PFSK-1 (cell line): ENCODE data around the gene MEGF11.

Source experiments
- REST ChIP-seq, 2 experiments: IDR thresholded peaks; 2 replicates each; pipeline versions ENCODE4 v1.6.1 to v1.8.0; 2011 to 2012; ENCODE audit warnings: low read depth in 2 of 2, low read length in 2 of 2, control low read depth in 1 of 2, inconsistent platforms in 1 of 2, mild to moderate bottlenecking in 1 of 2, moderate library complexity in 1 of 2; ENCODE audit not compliant: insufficient read depth in 1 of 2
- SIN3A ChIP-seq: IDR thresholded peaks from 2 replicates; pipeline ENCODE4 v1.6.1; 2012; ENCODE audit warnings: mild to moderate bottlenecking, low read length, moderate library complexity, borderline replicate concordance; ENCODE audit not compliant: insufficient read depth
- TAF1 ChIP-seq: IDR thresholded peaks from 2 replicates; pipeline ENCODE4 v1.6.1; 2012; ENCODE audit warnings: low read length, control low read depth, borderline replicate concordance; ENCODE audit not compliant: insufficient read depth

GRCh38 chr15:65957451-65957850 is 296.1 kb downstream of the MEGF11 start:
- TF ChIP-seq SIN3A (no peak), TAF1 (no peak), REST (IDR thresholded peaks at IDR 0.05; ENCODE audit: insufficient read depth in 1 of 2, low read depth in 2 of 2, low read length in 2 of 2) (no peak)
